GM12878 (cell line): ENCODE measurements around the gene NRTN. TPM values are rescaled to one million over a fixed set of nuclear protein-coding genes. Genes with fewer than 3 reads are reported as not detected.

Experiments
- ATAC-seq: fragments of 200-7000 bp; cut with Tn5 transposase; 3 replicates; pipeline ENCODE4 v1.9.1; 2020; ENCODE audit warnings: mild to moderate bottlenecking, moderate library complexity
- BruUV-seq: library from RNA; stranded (reverse); fragments of 400-500 nt; replicated peaks from 2 replicates; lab custom pipeline; 2021; lab: Mats Ljungman, UMichigan
- CTCF ChIA-PET: fragments of 300-600 bp; sonication (Branson Sonifier 250); formaldehyde crosslinking; extraction: SDS; loops from one replicate; lab custom pipeline; 2021; ENCODE audit warnings: inconsistent platforms; lab: Yijun Ruan, JAX
- POLR2A ChIA-PET: fragments of 350-600 bp; formaldehyde crosslinking; extraction: SDS; loops from one replicate; lab custom pipeline; 2021; ENCODE audit warnings: inconsistent platforms; lab: Charles Lee
- RAD21 ChIA-PET: fragments of 300-600 bp; sonication (Branson Sonifier 250); formaldehyde crosslinking; loops from one replicate; lab custom pipeline; 2023; ENCODE audit warnings: antibody characterized with exemption; ENCODE audit not compliant: unreplicated experiment; lab: Charles Lee
- SMC1A ChIA-PET: fragments of 300-600 bp; sonication (Branson Sonifier 250); formaldehyde crosslinking; loops from one replicate; lab custom pipeline; 2023; ENCODE audit not compliant: unreplicated experiment, uncharacterized antibody; lab: Charles Lee
- DNase-seq: peaks from one replicate; pipeline ENCODE4 v3.0.0-alpha.2; 2011; ENCODE audit warnings: low read depth, low spot score
- FAIRE-seq: peaks from 3 replicates; lab custom pipeline; 2011; peaks lifted over from hg19 to GRCh38; lab: Jason Lieb, UNC
- H2AFZ ChIP-seq: 2 replicates; pipeline ENCODE4 v1.6.0; 2011; ENCODE audit warnings: low read depth, low read length, control low read depth; ENCODE audit not compliant: control insufficient read depth
- H3K27ac ChIP-seq: 2 replicates; pipeline ENCODE4 v1.5.1; 2011; ENCODE audit warnings: control low read depth; ENCODE audit not compliant: control insufficient read depth, insufficient read depth
- H3K27me3 ChIP-seq, 2 experiments: replicated peaks in 1 of 2; 2 replicates each; pipeline versions ENCODE4 v1.6.0 to v1.6.1; 2011; ENCODE audit warnings: low read length in 1 of 2; ENCODE audit not compliant: control insufficient read depth in 2 of 2, insufficient read depth in 2 of 2
- H3K36me3 ChIP-seq, 2 experiments: 2 replicates each; pipeline ENCODE4 v1.5.1; 2011; ENCODE audit warnings: low read length in 1 of 2; ENCODE audit not compliant: control insufficient read depth in 2 of 2, insufficient read depth in 2 of 2
- H3K4me1 ChIP-seq: 2 replicates; pipeline ENCODE4 v1.6.1; 2011; ENCODE audit warnings: mild to moderate bottlenecking, low read length, moderate library complexity, mixed read lengths; ENCODE audit not compliant: control insufficient read depth, insufficient read depth
- H3K4me2 ChIP-seq: 2 replicates; pipeline ENCODE4 v1.6.0; 2011; ENCODE audit warnings: control low read depth; ENCODE audit not compliant: control insufficient read depth, insufficient read depth
- H3K4me3 ChIP-seq: fragments of 200-600 bp; sonication (generic); 2 replicates; pipeline ENCODE4 v1.5.1; 2016
- H3K79me2 ChIP-seq: 2 replicates; pipeline ENCODE4 v1.6.0; 2011; ENCODE audit warnings: low read length; ENCODE audit not compliant: control insufficient read depth, insufficient read depth
- H3K9ac ChIP-seq: 2 replicates; pipeline ENCODE4 v1.8.0; 2011; ENCODE audit warnings: low read length, control low read depth, mixed read lengths; ENCODE audit not compliant: control insufficient read depth, insufficient read depth
- H3K9me3 ChIP-seq: replicated peaks from 3 replicates; pipeline ENCODE4 v1.5.1; 2011; ENCODE audit warnings: mild to moderate bottlenecking, low read length; ENCODE audit not compliant: control insufficient read depth, insufficient read depth
- H4K20me1 ChIP-seq: 2 replicates; pipeline ENCODE4 v1.6.0; 2011; ENCODE audit not compliant: control insufficient read depth, insufficient read depth
- BCL11A ChIP-seq: IDR thresholded peaks from 2 replicates; pipeline ENCODE4 v1.6.1; 2011; ENCODE audit warnings: low read depth, low read length
- JUNB ChIP-seq: IDR thresholded peaks from 2 replicates; pipeline ENCODE4 v1.6.1; 2016; ENCODE audit warnings: antibody characterized with exemption, mild to moderate bottlenecking
- KAT2A ChIP-seq: conservative IDR thresholded peaks from 2 replicates; pipeline ENCODE4 v1.6.1; 2011; ENCODE audit warnings: low read depth, low read length; ENCODE audit not compliant: control insufficient read depth
- PAX5 ChIP-seq: IDR thresholded peaks from 2 replicates; pipeline ENCODE4 v1.6.1; 2011; ENCODE audit warnings: low read depth, low read length, borderline replicate concordance
- RCOR1 ChIP-seq: conservative IDR thresholded peaks from 2 replicates; pipeline ENCODE4 v1.6.1; 2012; ENCODE audit warnings: low read depth, low read length, improper control_type of control experiment
- SIN3A ChIP-seq: IDR thresholded peaks from 2 replicates; pipeline ENCODE4 v1.6.1; 2012; ENCODE audit warnings: low read depth, low read length, improper control_type of control experiment
- STAT1 ChIP-seq: fragments of 450-650 bp; conservative IDR thresholded peaks from 2 replicates; pipeline ENCODE4 v1.6.1; 2014; ENCODE audit warnings: antibody characterized with exemption, mild to moderate bottlenecking
- WRNIP1 ChIP-seq: IDR thresholded peaks from 2 replicates; pipeline ENCODE4 v1.6.1; 2011; ENCODE audit warnings: low read depth, low read length, improper control_type of control experiment, borderline replicate concordance
- WGBS: methylation state at CpG from one replicate; pipeline ENCODE4 v1.1.6; 2016; ENCODE audit warnings: low lambda C conversion rate; ENCODE audit not compliant: insufficient replicate concordance, insufficient coverage; ENCODE audit errors: missing lambda C conversion rate; 5-methylcytosine and 5-hydroxymethylcytosine counted together
- in situ Hi-C: fragments of 300-500 bp; cut with MboI; formaldehyde crosslinking; loops from 9 replicates; pipeline ENCODE4 v1.14.3; 2018; ENCODE audit warnings: mixed read lengths
- intact Hi-C: fragments of 100-400 bp; cut with micrococcal nuclease; formaldehyde crosslinking; loops from one replicate; pipeline ENCODE4 v1.14.2; 2022; ENCODE audit not compliant: unreplicated experiment
- polyA plus RNA-seq, 11 experiments: library from polyadenylated mRNA; depleted of rRNA in 4 of 11; unstranded in 6 of 11; stranded (reverse) in 5 of 11; fragments of >200 nt; fragmentation: Nextera tagmentation in 4 of 11; fragmentation: Illumina TruSeq in 1 of 11; extraction: Ambion mirVana in 4 of 11; extraction: Trizol in 1 of 11; gene quantifications; 1 replicate in 1 of 11; 2 replicates in 10 of 11; pipeline versions ENCODE4 v1.2.1 to v1.2.3, GENCODE V29; 2011 to 2016; ENCODE audit warnings: inconsistent platforms in 2 of 11, missing spikeins in 2 of 11, low read depth in 1 of 11
- total RNA-seq, 4 experiments: library from RNA; depleted of rRNA in 3 of 4; stranded (reverse); fragments of >200 nt in 3 of 4; fragmentation: Illumina TruSeq in 1 of 4; extraction: Trizol in 1 of 4; gene quantifications; 2 replicates each; pipeline versions ENCODE4 v1.2.1 to v1.2.3, GENCODE V29; 2013 to 2021
- TF ChIP-seq, protein P1 (sequence below): fragments of 150-350 bp; IDR thresholded peaks from 2 replicates; pipeline ENCODE4 v1.6.1; 2014; ENCODE audit warnings: mild to moderate bottlenecking, low read depth, low read length

The NRTN gene
- total and polyA plus RNA-seq, 10 of the 15 experiments (the other 5 are each of a cell fraction or from before 2014, with no cell fraction given), result not detected

DNA sequence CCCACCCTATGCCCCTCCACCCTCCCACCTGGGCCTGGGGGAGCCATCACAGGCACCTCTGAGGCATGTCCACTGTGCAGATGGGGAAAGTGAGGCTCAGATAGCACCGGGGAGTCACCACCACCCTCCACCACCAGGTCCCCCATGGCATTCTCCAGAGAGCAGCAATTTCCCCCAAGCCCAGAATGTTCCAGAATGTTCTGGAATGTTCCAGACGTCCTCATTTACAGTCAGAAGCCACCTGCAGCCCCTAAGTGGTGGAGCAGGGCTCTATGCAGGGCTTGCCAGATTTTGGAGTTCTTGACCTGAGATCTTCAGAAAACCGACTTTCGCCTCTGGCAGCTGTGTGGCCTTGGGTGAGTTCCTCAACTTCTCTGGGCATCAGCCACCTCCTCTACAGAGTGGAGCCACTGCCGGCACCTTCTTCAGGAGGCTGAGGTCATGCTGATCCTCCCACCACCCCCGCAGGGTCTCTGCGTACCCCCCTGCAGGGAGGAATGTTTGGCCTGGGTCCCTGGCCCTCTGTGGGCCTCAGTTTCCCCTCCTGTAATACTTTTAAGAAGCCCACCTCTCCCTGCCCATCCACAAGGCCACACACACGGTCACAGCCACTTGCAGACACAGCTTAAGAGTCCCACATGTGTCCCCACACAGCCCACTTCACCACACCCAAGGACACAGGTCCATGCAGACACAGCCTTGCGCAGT, 59.3 kb downstream of the NRTN start:
- TF ChIP-seq, protein P1, sequence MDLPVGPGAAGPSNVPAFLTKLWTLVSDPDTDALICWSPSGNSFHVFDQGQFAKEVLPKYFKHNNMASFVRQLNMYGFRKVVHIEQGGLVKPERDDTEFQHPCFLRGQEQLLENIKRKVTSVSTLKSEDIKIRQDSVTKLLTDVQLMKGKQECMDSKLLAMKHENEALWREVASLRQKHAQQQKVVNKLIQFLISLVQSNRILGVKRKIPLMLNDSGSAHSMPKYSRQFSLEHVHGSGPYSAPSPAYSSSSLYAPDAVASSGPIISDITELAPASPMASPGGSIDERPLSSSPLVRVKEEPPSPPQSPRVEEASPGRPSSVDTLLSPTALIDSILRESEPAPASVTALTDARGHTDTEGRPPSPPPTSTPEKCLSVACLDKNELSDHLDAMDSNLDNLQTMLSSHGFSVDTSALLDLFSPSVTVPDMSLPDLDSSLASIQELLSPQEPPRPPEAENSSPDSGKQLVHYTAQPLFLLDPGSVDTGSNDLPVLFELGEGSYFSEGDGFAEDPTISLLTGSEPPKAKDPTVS, result peak; percentile 97
- TF ChIP-seq STAT1 (no peak), RCOR1 (no peak)
- intact Hi-C loops (no loop called here), in situ Hi-C loops (no loop called here)
- Histone ChIP-seq H3K27ac (no peak overlapping the region), H4K20me1 (no peaks in the 10 kb centered on the region), H3K79me2 (no peaks in the 10 kb centered on the region), H3K4me3 (no peak overlapping the region), H3K4me1 (no peaks in the 10 kb centered on the region), H3K9ac (no peak overlapping the region), H3K36me3 (no peaks in the 10 kb centered on the region), H3K4me2 (no peak overlapping the region), H3K27me3 (no peaks in the 10 kb centered on the region; a peak in 1 of 4 replicates), H2AFZ (no peak overlapping the region), H3K9me3 (no peaks in the 10 kb centered on the region)
- no TSS peak for BruUV-seq
- FAIRE-seq (no peak), DNase-seq (no peak), ATAC-seq (no peak)
- WGBS, result 34% methylated on average over 9 of the region's 9 CpGs
- ChIA-PET CTCF (interaction anchor here (1.7 kb wide), 1 partner anchor 60 kb away, joined by 6 read pairs; no protein-coding TSS in a partner anchor), POLR2A (no interaction called here), RAD21 (no interaction called here), SMC1A (no interaction called here)

DNA sequence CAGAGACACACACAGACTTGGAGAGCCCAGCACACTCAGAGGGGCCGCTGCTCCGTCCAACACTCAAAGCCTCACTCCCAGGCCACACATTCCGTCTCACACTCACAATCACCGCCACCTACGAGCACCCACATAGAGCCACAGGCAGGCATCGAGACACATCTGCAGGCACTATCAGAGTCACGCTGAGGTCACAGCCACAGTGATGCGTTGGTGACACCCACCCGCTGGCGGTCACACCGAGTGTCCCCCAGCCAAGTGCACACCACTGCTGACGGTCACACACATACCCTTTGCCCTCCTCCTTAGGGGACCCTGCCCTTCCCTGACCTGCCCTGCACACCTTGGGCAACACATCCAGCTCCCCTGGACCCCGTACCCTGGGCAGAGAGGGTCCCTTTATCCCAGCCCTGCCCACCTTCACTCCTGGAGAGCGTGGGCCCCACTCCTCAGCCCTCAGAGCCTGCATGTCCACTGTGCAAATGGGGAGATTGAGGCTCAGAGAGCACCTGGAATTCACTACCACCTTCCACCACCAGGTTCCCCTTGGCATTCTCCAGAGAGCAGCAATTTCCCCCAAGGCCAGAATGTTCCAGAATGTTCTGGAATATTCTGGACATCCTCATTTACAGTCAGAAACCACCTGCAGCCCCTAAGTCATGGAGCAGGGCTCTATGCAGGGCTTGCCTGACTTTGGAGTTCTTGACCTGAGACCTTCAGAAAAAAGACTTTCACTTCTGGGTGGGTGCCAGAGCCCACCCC, 60.0 kb downstream of the NRTN start:
- Histone ChIP-seq H3K9me3 (no peaks in the 10 kb centered on the region), H4K20me1 (no peaks in the 10 kb centered on the region), H3K36me3 (no peaks in the 10 kb centered on the region), H3K4me1 (no peaks in the 10 kb centered on the region), H2AFZ (no peak overlapping the region), H3K27me3 (no peaks in the 10 kb centered on the region; a peak in 1 of 4 replicates), H3K4me3 (no peak overlapping the region), H3K9ac (no peak overlapping the region), H3K79me2 (no peaks in the 10 kb centered on the region), H3K4me2 (no peak overlapping the region), H3K27ac (no peak overlapping the region)
- FAIRE-seq, result no peak
- intact Hi-C loops, result no loop called here
- DNase-seq, result no peak
- no peak for ATAC-seq
- ChIA-PET CTCF (no interaction called here), SMC1A (no interaction called here), POLR2A (no interaction called here), RAD21 (no interaction called here)
- in situ Hi-C loops, result no loop called here
- no TSS peak for BruUV-seq
- WGBS, result 24% methylated on average over 14 of the region's 14 CpGs
- TF ChIP-seq SIN3A (no peak), JUNB (no peak), BCL11A (no peak), PAX5 (no peak), WRNIP1 (no peak), KAT2A (no peak)
- TF ChIP-seq, protein P1, result peak; percentile 95
